Astrocyte (in vitro differentiated cells and primary cell): ENCODE results near the gene ATP2B3.

Experiments used
- CTCF ChIP-seq: IDR thresholded peaks from 2 replicates; pipeline ENCODE4 v1.5.1; 2011; ENCODE audit warnings: low read depth, mild to moderate bottlenecking, inconsistent platforms, low read length, moderate library complexity; ENCODE audit not compliant: insufficient read depth
- EZH2 ChIP-seq: IDR thresholded peaks from 2 replicates; pipeline ENCODE4 v1.6.1; 2012; ENCODE audit warnings: mild to moderate bottlenecking, low read length, inconsistent platforms; ENCODE audit not compliant: insufficient read depth

GRCh38 chrX:153631346-153631745 lies 113.9 kb downstream of the ATP2B3 start:
- no peak for TF ChIP-seq CTCF
- no peak for TF ChIP-seq EZH2
